Measurements from ENCODE around the gene KCNV2.
A peak's percentile ranks its signal among the peaks of the same experiment; 100 is the strongest.

KCNV2 gene

GRCh38 chr9:2691212-2691611, 26.1 kb upstream of the KCNV2 start:
- no peak overlapping the region for H3K4me3 ChIP-seq (replicated peaks; ENCODE audit: low read depth, low read length)

GRCh38 chr9:2691626-2692025, 25.7 kb upstream of the KCNV2 start:
- Histone ChIP-seq H3K4me3 (replicated peaks; ENCODE audit: low read depth, low read length) (no peak overlapping the region), H3K36me3 (ENCODE audit: control insufficient read depth, insufficient read depth, low read length) (no peaks in the 10 kb centered on the region), H3K27me3 (replicated peaks; ENCODE audit: control insufficient read depth, insufficient read depth, low read length) (no peaks in the 10 kb centered on the region)
- no peak for DNase-seq (ENCODE audit: extremely low read depth, insufficient read length)
- TF ChIP-seq CTCF (IDR thresholded peaks at IDR 0.05; ENCODE audit: insufficient read depth, low read length, poor library complexity, severe bottlenecking), result no peak

More at GRCh38 chr9:2691212-2691611, 26.1 kb upstream of the KCNV2 start:
- Histone ChIP-seq H3K36me3 (ENCODE audit: control insufficient read depth, insufficient read depth, low read length) (no peaks in the 10 kb centered on the region), H3K27me3 (replicated peaks; ENCODE audit: control insufficient read depth, insufficient read depth, low read length) (no peaks in the 10 kb centered on the region)
- no peak for DNase-seq (ENCODE audit: extremely low read depth, insufficient read length)
- no peak for TF ChIP-seq CTCF (IDR thresholded peaks at IDR 0.05; ENCODE audit: insufficient read depth, low read length, poor library complexity, severe bottlenecking)

- no peak overlapping the region for H3K4me3 ChIP-seq (replicated peaks; ENCODE audit: low read depth, low read length)
- no peak for DNase-seq (ENCODE audit: extremely low read depth, insufficient read length)
- TF ChIP-seq CTCF (IDR thresholded peaks at IDR 0.05; ENCODE audit: insufficient read depth, low read length, poor library complexity, severe bottlenecking), result no peak
- no peaks in the 10 kb centered on the region for H3K36me3 ChIP-seq (ENCODE audit: control insufficient read depth, insufficient read depth, low read length)
- H3K27me3 ChIP-seq (replicated peaks; ENCODE audit: control insufficient read depth, insufficient read depth, low read length), result no peaks in the 10 kb centered on the region
These were observed 24.3 kb upstream of the KCNV2 start for GRCh38 chr9:2693056-2693455.

- H3K27me3 ChIP-seq (replicated peaks; ENCODE audit: control insufficient read depth, insufficient read depth, low read length), result no peaks in the 10 kb centered on the region
- H3K36me3 ChIP-seq (ENCODE audit: control insufficient read depth, insufficient read depth, low read length), result no peaks in the 10 kb centered on the region
- DNase-seq (ENCODE audit: extremely low read depth, insufficient read length), result peak; percentile 16
- H3K4me3 ChIP-seq (replicated peaks; ENCODE audit: low read depth, low read length), result no peak overlapping the region
- TF ChIP-seq CTCF (IDR thresholded peaks at IDR 0.05; ENCODE audit: insufficient read depth, low read length, poor library complexity, severe bottlenecking), result no peak
These were observed 19.8 kb upstream of the KCNV2 start for GRCh38 chr9:2697492-2697891.

- TF ChIP-seq CTCF (IDR thresholded peaks at IDR 0.05; ENCODE audit: insufficient read depth, low read length, poor library complexity, severe bottlenecking), result no peak
- Histone ChIP-seq H3K27me3 (replicated peaks; ENCODE audit: control insufficient read depth, insufficient read depth, low read length) (no peaks in the 10 kb centered on the region), H3K36me3 (ENCODE audit: control insufficient read depth, insufficient read depth, low read length) (no peaks in the 10 kb centered on the region), H3K4me3 (replicated peaks; ENCODE audit: low read depth, low read length) (no peak overlapping the region)
- DNase-seq (ENCODE audit: extremely low read depth, insufficient read length), result no peak
These were observed 16.9 kb upstream of the KCNV2 start for GRCh38 chr9:2700398-2700797.

GRCh38 chr9:2700909-2701550, 16.3 kb upstream of the KCNV2 start:
- H3K4me3 ChIP-seq (replicated peaks; ENCODE audit: low read depth, low read length), result no peak overlapping the region
- H3K36me3 ChIP-seq (ENCODE audit: control insufficient read depth, insufficient read depth, low read length), result no peaks in the 10 kb centered on the region
- no peak for DNase-seq (ENCODE audit: extremely low read depth, insufficient read length)
- H3K27me3 ChIP-seq (replicated peaks; ENCODE audit: control insufficient read depth, insufficient read depth, low read length), result no peaks in the 10 kb centered on the region
- TF ChIP-seq CTCF (IDR thresholded peaks at IDR 0.05; ENCODE audit: insufficient read depth, low read length, poor library complexity, severe bottlenecking), result no peak

Measured in GM06990 (cell line).